ENCODE data around the gene FAM217B.

Gene FAM217B

DNA sequence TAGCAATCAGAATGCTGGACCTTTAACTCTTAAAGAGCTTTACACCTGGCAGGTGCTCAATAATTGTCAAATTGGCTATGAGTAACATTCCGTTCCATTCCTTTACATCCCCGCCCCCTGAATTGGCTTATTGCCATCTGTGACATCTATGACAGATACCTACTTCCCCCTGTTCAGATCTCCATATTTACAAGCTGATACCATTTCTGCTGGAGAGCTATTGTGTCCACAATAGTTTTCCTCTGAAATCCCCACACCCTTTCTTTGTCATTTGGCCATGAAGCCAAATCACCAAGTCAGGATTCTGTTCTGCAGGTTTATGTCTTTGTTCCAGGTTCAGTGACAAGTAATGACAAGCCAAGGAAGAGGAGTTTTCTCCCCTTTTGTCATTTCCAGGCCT lies 21.2 kb downstream of the FAM217B start:
- no peak for DNase-seq
- in situ Hi-C loops (cut with HindIII; ENCODE audit: low pct_ligation_motif_present, low pct_unique_long_range_greater_than_20kb, low sequenced_read_pairs), result no loop called here

DNA sequence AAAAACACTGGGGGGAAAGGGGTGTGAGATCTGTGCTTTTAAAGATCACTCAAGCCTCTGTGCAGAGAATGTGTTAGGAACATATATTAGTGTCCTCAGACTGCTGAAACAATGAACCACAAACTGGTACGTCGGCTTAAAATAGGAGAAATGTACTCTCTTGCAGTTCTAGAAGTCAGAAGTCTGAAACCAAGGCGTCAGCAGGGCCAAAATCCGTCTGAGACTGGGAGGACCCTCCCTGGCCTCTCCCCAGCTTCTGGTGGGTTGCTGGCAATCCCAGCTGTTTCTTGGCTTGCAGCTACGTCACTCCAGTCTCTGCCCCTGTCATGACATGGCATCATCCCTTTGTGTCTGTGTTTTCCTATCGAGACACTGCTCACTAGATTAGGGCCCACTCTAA lies 22.0 kb downstream of the FAM217B start:
- in situ Hi-C loops (cut with HindIII; ENCODE audit: low pct_ligation_motif_present, low pct_unique_long_range_greater_than_20kb, low sequenced_read_pairs), result no loop called here

DNA sequence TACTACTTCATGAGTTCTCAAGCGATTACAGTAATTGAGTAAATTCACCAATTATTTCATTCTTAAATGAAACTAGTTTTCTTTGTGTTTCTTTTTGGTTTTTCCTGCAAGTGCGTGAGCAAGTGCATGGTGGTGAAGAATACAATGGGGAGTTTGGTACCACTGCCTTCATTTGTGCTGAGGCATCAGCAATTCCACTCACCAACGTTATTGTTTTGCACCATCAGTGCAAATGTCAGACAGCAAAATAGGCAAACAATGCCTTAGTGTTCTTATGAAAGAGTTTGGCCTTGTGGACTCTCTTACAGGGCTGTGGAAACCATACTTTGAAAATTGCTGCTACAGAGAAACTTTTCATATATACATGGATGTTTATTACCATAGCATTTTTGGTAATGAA lies 26.2 kb downstream of the FAM217B start:
- no peak for DNase-seq
- in situ Hi-C loops (cut with HindIII; ENCODE audit: low pct_ligation_motif_present, low pct_unique_long_range_greater_than_20kb, low sequenced_read_pairs), result no loop called here

More for the DNA sequence above, 22.0 kb downstream of the FAM217B start:
- no peak for DNase-seq

DNA sequence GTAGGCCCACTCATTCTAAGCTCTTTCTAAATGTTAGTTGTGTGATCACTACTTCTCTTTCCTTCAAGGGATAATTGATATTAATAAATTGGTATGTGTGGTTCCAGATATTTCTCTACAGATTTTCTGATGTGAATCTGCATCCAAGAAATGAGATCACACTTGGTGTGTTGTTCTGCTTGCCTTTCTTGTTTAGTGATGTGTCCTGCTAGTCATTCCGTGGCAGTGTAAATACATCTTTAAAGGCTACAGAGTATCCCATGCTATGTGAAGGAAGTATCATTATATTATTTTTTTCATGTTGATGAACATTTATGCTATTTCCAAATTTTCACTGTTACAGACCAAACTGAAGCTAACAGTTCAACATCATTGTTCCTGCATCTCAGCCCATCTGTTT lies 31.2 kb downstream of the FAM217B start:
- in situ Hi-C loops (cut with HindIII; ENCODE audit: low pct_ligation_motif_present, low pct_unique_long_range_greater_than_20kb, low sequenced_read_pairs), result no loop called here
- DNase-seq, result no peak

DNA sequence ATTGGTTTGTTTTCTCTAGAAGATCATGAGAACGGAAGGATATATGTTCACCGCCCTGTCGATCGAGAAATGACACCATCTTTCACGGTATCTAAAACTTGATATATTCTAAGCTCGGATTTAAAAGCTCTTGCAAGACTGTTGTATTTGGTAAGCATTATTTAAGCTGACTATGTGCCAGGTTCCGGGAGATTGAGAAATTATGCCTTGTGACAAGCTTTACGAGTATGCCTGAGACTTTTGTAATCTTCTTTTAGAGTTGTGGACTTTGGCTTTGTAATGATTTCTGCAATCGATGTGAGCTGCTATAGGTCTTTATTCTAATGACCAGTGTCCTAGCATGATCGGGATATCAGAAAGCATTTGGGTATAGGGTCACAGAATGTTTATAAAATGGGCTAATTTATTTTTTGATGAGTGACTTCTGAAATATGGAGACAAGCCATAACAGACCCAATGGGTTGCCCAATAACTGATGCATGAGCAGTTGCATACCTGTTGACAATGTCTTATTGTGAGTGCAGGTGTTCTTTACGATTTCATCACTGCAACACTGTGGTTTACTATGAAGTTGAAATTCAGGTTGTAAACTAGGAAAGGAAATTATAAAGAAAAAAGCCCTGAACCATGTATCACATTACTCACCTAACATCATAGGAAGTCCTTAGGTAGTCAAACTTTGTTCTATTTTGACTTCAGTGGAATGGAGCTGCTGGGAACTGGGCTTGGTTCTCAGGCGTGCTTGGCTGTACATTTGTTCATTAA lies 32.0 kb downstream of the FAM217B start:
- in situ Hi-C loops (cut with HindIII; ENCODE audit: low pct_ligation_motif_present, low pct_unique_long_range_greater_than_20kb, low sequenced_read_pairs), result no loop called here
- no peak for DNase-seq

DNA sequence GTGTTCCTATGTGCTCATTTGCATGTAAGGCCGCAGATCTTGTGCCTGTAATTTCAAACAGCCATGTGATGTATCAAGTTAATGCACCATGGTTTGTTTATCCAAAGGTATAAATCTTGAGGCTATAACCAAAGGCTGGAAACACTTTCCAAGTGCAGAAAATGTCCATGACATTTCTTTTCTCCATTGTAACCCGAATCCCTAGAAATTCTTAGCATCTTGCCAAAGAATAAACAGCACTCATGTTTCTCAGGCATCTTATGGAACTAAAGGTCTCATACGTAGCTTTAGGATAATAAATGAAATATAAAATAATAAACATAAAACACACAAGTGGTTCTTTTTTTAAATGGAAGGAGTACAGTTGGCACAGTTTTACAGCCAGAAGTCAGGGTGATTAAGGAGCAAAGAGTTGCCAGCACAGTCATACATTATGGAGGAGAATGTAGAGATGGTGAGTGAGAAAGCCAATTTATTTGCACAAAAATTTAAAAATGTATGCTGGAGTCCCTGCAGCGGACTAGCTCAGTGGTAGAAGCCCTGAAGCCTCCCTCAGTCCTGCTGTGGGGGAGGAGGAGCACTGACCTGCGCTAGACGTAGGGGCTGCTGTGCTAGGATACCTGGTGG lies 36.1 kb downstream of the FAM217B start:
- in situ Hi-C loops (cut with HindIII; ENCODE audit: low pct_ligation_motif_present, low pct_unique_long_range_greater_than_20kb, low sequenced_read_pairs), result no loop called here
- no peak for DNase-seq

DNA sequence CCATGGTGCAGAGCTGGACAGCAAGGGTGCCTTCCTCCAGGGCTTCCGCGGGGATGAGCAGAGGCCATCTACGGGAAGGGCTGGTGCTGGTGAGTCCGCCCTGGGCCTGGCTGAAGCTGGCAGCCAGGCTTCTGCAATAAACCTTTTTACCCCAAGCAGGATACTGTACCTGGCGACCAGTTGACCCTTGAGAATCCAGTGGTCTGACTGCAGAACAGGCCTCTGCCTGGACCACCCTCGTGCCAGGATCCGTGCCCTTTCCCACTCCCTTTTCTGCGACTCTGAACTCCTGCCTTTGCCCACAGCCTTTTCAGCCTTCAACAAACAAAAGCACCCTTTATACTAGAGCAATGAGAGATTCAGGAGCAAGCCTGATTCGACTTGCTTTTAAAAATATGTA lies 36.9 kb downstream of the FAM217B start:
- in situ Hi-C loops (cut with HindIII; ENCODE audit: low pct_ligation_motif_present, low pct_unique_long_range_greater_than_20kb, low sequenced_read_pairs), result no loop called here
- no peak for DNase-seq

DNA sequence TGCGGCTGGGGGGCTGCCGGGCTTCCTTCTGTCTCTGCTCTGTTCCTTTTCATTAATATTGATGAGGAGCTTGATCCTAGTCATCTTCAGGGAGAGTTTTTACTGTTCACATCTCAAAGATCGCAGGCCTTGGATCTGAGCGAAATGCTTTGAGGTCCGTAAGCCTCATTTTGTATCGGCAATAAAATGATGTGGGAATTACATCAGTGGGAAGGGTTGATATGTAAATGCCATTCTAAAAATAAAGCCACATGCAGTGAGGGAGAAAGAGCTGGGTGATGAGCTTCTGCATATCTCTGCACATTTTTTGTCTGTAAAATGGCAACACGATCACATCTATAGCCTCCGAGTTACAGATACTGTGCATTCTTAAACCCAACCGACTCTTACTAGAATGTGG lies 42.9 kb downstream of the FAM217B start:
- DNase-seq, result no peak
- in situ Hi-C loops (cut with HindIII; ENCODE audit: low pct_ligation_motif_present, low pct_unique_long_range_greater_than_20kb, low sequenced_read_pairs), result no loop called here

DNA sequence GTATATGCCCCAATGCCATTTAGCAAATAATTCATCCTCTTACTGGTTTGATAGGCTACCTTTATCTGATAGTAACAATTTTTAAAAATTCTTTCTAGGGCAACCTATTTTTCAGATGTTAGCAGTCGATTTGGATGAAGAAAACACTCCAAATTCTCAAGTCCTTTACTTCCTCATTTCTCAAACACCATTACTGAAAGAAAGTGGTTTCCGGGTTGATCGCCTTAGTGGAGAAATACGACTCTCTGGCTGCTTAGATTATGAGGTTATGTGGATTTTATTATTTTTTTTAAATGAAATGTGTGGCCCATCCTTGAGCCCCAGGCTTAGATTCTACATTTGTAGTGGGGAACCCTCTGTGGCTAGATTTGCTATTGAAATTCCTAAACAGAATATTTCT lies 44.4 kb downstream of the FAM217B start:
- in situ Hi-C loops (cut with HindIII; ENCODE audit: low pct_ligation_motif_present, low pct_unique_long_range_greater_than_20kb, low sequenced_read_pairs), result no loop called here

DNA sequence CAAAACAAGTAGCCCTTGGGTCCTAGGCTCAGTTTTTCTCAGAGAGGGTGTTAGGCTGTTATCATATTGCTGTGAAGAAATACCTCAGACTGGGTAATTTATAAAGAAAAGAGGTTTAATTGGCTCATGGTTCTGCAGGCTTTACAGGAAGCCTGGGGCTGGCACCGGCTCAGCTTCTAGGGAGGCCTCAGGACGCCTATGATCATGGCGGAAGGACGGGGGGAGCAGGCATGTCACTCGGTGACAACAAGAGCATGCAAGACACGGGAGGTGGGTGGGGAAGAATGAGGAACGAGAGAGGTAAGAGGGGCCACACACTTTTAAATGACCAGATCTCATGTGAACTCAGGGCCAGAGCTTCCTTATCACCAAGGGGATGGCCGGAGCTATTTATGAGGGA lies 45.0 kb downstream of the FAM217B start:
- DNase-seq, result no peak
- in situ Hi-C loops (cut with HindIII; ENCODE audit: low pct_ligation_motif_present, low pct_unique_long_range_greater_than_20kb, low sequenced_read_pairs), result no loop called here

More for the DNA sequence above, 44.4 kb downstream of the FAM217B start:
- no peak for DNase-seq

DNA sequence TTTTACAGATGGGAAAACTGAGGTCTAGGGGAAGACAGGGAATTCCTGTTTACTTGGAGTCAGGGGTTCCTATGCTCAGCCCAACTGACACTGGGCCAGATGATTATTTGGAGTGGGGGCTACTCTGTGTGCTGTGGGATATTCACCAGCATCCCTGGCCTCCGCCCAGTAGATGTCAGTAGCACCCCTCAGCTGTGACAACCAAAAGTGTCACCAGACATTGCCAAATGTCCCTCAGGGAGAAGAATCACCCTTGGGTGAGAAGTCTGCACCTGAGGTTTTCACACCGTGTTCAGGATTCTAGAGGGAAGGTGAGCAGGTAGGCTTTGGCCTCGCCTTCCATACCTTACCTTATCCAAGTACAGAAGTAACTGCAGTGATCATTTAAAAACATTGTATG lies 45.7 kb downstream of the FAM217B start:
- no peak for DNase-seq
- in situ Hi-C loops (cut with HindIII; ENCODE audit: low pct_ligation_motif_present, low pct_unique_long_range_greater_than_20kb, low sequenced_read_pairs), result no loop called here

DNA sequence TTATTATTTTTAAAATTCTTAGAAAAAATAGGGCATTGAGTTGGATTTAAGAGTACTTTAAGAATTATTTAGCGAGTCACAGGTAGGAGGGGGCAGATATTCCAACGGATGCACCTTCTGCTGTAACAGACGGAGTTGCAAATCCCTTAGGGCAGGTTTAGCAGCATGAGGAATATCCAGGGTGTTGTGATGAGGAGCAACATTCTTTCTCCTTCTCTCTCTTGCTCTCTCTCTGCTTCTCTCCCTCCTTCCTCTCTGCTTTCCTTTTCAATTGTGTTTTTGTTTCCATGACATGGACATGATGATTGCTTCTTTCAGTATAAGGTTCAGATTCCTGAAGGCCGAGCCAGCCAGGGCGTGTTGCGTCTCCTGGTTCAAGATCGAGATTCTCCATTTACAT lies 46.9 kb downstream of the FAM217B start:
- no peak for DNase-seq
- in situ Hi-C loops (cut with HindIII; ENCODE audit: low pct_ligation_motif_present, low pct_unique_long_range_greater_than_20kb, low sequenced_read_pairs), result no loop called here

DNA sequence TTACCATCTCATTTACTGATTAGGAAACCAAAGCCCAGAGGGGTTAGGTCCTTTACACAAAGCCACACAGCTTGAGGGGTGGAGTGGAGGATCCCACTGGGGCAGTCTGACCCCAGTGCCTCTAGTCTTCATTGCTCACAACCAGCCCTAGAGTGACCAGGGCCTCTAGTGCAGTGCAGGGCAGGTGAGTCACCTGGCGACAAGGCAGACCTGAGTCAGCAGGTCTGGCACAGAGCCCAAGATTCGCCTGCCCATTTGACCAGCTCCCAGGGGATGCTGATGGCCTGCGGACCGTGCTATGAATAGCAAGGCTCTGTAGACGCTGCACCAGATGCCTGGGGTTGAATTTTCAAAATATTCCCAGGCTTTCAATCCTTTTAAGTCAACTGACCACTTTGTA lies 48.0 kb downstream of the FAM217B start:
- DNase-seq, result peak; percentile 62
- in situ Hi-C loops (cut with HindIII; ENCODE audit: low pct_ligation_motif_present, low pct_unique_long_range_greater_than_20kb, low sequenced_read_pairs), result no loop called here

DNA sequence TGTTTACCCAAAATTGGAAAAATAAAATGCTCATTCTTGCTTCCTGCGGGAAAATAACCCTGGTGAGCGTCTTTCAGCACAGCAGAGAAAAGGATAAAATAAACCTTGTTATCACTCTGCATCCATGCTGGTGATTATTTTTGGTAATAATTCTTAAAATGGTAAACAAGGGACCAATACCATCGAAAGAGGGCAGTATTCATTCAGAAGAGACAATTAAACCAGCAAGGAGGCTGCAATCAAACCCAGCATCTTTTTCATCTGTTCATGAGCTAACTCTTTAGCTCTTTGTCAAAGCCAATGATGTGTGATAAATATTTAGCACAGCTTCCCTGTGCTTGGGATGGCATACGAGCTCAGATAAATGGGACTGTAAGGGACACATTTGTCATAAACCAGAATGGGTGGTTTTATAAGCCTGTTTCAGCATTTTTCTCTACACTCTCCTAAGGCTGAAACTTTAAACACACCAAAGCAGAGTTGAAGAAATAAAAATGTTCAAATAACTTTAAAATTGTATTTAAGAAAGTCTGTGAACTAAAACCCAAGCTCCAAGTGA lies 52.4 kb downstream of the FAM217B start:
- in situ Hi-C loops (cut with HindIII; ENCODE audit: low pct_ligation_motif_present, low pct_unique_long_range_greater_than_20kb, low sequenced_read_pairs), result no loop called here

DNA sequence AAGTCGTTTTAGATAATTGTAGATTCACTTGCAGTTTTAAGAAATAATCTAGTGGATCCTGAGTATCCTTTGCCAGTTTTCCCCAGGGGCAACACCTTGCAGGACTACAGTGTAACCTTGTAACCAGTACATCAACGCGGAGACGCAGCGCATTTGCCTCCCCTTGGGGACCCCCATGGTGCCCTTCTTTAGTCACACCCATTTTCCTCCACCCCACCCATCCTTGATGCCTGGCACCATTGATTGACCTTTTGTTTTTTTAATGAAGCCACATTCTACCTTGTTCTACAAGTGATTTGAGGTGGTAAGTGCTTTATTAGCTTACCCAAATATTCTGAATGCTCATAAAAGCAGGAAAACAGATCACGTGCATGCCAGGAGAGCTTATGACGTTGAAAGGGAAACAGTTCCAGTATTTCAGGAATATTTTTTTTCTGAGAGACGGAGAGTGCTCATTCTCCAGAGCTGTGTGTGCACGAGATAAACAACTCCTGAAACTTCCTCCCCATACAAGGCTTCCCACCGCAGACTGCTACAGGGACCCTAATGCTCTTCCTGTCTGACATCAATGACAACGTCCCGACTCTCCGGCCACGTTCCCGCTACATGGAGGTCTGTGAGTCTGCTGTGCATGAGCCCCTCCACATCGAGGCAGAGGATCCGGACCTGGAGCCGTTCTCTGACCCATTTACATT lies 53.7 kb downstream of the FAM217B start:
- in situ Hi-C loops (cut with HindIII; ENCODE audit: low pct_ligation_motif_present, low pct_unique_long_range_greater_than_20kb, low sequenced_read_pairs), result no loop called here
- no peak for DNase-seq

More for the DNA sequence above, 52.4 kb downstream of the FAM217B start:
- no peak for DNase-seq

DNA sequence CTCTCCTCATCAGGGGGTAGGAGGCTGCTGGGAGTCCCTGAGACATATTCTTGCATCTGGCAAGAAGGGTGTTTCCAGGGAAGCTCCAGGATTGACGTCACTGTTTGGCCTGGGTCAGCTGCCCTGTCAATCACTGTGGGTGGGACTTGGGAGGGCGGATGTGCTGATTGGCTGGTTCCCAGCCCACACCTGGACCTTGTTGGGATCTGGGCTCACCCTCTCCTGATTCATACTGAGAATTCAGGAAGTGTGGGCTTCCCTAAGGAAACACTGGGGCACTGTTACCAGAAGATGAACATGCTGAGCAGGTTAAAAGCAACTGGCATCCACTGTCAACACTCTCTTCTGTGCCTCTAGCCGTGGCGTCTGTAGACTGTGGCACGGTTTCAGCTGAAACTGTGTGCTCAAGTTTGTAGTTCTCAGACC lies 54.5 kb downstream of the FAM217B start:
- no peak for DNase-seq
- in situ Hi-C loops (cut with HindIII; ENCODE audit: low pct_ligation_motif_present, low pct_unique_long_range_greater_than_20kb, low sequenced_read_pairs), result no loop called here

DNA sequence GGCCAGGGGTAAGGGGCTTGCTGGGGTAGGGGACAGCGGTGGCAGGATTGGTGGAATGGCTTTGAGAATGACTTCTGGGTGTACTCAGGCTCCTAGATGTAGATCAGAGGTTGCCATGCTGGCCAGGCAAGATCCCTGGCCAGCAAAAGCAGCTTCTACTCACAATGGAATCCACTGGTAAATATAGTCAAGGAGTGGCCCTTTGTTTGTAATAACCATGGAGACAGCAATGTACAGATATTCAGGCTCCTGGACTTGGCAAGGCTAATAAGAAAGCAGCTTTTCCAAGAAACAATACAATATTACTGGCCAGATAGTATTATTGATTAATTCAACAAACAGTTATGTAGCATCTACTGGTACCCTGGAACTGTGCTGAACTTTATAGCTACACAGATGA lies 55.9 kb downstream of the FAM217B start:
- in situ Hi-C loops (cut with HindIII; ENCODE audit: low pct_ligation_motif_present, low pct_unique_long_range_greater_than_20kb, low sequenced_read_pairs), result no loop called here

DNA sequence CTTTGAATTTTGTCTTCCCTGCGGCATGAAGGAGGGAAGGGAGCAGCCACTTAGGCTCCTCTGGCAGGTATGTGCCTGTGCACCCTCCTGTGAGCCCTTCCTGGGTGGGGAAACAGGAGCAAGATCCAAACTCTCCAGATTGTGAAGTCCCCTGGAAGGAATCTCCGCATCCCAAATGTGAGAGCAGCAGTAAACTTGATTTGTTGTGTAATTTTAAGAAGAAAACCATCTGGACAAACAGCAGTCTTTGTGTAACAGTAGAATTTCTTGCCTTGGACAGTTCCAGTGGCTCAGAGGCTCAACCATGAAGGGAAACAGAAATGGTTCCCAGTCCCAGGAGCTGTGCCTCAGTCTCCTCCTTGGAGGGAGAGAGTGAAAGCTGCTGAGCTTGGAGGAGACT lies 57.7 kb downstream of the FAM217B start:
- in situ Hi-C loops (cut with HindIII; ENCODE audit: low pct_ligation_motif_present, low pct_unique_long_range_greater_than_20kb, low sequenced_read_pairs), result no loop called here
- no peak for DNase-seq

More for the DNA sequence above, 55.9 kb downstream of the FAM217B start:
- no peak for DNase-seq
